ENCODE data around the gene ELK4.

The ELK4 gene

DNA sequence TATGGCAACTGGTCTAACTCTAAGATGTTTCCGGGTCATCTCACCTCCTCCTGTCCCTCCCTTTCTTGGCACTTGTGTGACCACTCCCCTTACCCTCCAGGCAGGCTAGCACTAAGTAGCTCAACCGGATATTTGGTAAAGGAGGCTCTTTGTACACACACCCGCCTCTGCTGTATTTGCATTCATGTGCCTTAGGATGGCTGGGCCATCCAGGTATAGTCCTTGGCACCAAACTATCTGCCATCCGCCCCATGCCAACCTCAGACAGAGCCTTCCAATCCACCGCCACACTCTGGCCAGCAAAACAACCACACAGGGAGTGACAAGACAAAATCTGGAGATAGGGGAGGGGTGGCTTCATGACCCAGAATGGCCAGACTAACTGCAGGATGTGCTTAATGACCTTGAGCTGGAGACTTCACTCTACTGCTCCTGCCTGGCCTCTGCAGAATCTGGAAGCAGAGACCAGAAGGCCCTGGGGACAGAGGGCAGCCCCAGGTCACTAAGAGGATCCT is 67.8 kb downstream of the ELK4 start:
- no peak for DNase-seq (ENCODE audit: low read depth)

DNA sequence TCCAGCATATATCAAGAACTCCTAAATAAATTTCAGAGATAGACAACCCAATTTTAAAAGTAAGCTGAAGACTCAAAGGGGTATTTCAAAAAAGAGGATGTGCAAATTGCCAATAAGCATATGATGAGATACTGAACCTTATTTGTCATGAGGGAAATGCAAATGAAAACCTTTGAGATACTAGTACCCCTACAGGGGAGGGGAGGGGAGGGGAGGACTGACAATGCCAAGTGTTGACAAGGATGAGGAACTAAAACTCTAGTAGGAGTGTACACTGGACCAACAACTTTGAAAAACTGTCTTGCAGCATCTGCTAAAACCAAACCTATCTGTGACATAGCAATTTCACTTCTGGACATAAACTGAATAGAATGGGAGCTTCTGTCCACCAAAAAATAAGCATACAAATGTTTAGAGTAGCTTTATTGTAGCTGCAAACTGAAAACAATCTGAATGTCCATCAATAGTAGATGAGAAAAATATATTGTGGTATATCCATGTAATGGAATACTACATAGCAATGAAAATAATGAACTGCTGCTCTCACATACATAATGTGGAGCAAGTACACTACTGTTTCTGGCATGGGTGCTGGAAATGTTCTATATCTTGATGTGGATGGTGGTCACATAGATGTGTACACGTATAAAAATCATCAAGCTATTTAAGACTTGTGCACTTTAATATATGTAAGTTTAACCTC is 70.2 kb downstream of the ELK4 start:
- no peak for DNase-seq (ENCODE audit: low read depth)

Measured in T follicular helper cell (primary cell).